ENCODE results near the gene KCNJ10.

GRCh38 chr1:159977364-159978106 is 92.4 kb downstream of the KCNJ10 start:
- TF ChIP-seq, protein P1, sequence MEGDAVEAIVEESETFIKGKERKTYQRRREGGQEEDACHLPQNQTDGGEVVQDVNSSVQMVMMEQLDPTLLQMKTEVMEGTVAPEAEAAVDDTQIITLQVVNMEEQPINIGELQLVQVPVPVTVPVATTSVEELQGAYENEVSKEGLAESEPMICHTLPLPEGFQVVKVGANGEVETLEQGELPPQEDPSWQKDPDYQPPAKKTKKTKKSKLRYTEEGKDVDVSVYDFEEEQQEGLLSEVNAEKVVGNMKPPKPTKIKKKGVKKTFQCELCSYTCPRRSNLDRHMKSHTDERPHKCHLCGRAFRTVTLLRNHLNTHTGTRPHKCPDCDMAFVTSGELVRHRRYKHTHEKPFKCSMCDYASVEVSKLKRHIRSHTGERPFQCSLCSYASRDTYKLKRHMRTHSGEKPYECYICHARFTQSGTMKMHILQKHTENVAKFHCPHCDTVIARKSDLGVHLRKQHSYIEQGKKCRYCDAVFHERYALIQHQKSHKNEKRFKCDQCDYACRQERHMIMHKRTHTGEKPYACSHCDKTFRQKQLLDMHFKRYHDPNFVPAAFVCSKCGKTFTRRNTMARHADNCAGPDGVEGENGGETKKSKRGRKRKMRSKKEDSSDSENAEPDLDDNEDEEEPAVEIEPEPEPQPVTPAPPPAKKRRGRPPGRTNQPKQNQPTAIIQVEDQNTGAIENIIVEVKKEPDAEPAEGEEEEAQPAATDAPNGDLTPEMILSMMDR (IDR thresholded peaks at IDR 0.05; ENCODE audit: insufficient read depth, low read depth, low read length) = no peak
- TF ChIP-seq EZH2 (IDR thresholded peaks at IDR 0.05; ENCODE audit: insufficient read depth, low read length) = no peak

Measured in astrocyte (in vitro differentiated cells and primary cell).